Measurements from ENCODE around the gene KRT79. TPM values are rescaled to one million over a fixed set of nuclear protein-coding genes. Genes with fewer than 3 reads are reported as not detected.

Gene KRT79
- total and polyA plus RNA-seq, 8 donors = 0.15 TPM; not detected in 7

DNA sequence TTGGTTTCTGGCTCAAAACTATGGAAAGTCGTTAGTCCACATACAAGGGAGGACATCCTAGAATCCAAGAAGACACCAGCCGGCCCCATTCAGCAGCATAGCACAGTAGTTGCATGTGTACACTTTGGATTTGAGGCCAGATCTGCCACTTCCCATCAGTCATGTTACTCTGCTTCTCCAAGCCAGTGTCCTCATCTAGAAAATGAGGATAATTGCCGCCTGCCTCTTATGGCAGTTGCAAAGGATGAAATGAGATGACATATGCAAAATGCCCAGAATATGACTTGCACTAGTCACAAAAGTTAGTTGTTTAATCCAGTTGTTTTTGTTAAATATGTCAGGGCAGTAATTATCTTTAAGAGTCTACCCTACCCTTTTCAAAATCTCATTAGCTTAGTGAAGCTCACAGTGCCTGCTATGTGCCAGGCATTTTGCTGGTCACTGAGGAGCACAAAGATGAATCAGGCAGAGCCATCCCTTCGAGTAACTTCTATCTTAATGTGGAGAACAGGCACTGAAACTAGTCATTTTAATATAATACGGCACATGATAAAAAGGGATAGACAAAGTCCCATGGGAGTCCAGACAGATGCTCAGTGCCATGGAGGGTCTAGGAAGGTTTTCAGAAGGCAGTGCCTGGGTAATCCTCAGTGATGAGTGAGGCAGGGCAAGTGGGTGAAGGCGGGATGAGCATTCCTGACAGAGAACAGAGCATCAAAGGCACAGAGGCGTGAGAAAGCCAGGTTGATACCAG, 50.4 kb downstream of the KRT79 start:
- H3K27ac ChIP-seq = no peak overlapping the region
- no peak for DNase-seq
- no peaks in the 10 kb centered on the region for H3K9me3 ChIP-seq
- H3K4me1 ChIP-seq = no peaks in the 10 kb centered on the region
- TF ChIP-seq POLR2A (IDR thresholded peaks at IDR 0.05) = no peak
- TF ChIP-seq, protein P1, sequence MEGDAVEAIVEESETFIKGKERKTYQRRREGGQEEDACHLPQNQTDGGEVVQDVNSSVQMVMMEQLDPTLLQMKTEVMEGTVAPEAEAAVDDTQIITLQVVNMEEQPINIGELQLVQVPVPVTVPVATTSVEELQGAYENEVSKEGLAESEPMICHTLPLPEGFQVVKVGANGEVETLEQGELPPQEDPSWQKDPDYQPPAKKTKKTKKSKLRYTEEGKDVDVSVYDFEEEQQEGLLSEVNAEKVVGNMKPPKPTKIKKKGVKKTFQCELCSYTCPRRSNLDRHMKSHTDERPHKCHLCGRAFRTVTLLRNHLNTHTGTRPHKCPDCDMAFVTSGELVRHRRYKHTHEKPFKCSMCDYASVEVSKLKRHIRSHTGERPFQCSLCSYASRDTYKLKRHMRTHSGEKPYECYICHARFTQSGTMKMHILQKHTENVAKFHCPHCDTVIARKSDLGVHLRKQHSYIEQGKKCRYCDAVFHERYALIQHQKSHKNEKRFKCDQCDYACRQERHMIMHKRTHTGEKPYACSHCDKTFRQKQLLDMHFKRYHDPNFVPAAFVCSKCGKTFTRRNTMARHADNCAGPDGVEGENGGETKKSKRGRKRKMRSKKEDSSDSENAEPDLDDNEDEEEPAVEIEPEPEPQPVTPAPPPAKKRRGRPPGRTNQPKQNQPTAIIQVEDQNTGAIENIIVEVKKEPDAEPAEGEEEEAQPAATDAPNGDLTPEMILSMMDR (IDR thresholded peaks at IDR 0.05) = no peak
- no peak for TF ChIP-seq POLR2AphosphoS5 (IDR thresholded peaks at IDR 0.05)
- no peak for TF ChIP-seq EP300 (IDR thresholded peaks at IDR 0.05)
- H3K4me3 ChIP-seq = no peak overlapping the region
- peaks cover 0 to 30% (median 6%) of the 10 kb centered on the region in 3 donors for H3K27me3 ChIP-seq
- no peaks in the 10 kb centered on the region for H3K36me3 ChIP-seq
- WGBS, 5 donors = 69 to 85% (median 82%) methylated on average over 7 of the region's 7 CpGs
- intact Hi-C loops (cut with DNase I; ENCODE audit: low total_unique reads) = no loop called here

DNA sequence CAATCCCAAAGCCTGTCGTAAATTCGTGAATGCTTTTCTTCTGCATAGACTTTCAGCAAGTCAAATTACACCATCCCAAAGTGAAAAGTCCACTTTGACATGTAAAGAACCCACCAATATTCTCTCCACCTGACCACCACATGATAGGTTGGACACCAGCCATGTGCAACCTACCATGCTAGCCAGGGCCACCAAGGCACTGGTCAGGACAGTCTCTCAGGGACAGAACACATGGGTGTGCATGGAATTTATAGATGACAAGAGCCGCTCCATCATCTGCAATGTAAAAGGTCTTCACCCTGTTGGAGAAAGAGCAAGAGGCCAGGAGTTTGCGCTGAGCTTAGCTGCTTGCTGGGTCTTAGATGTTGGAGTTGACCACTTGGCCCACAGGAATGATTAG, 51.6 kb downstream of the KRT79 start:
- H3K36me3 ChIP-seq = no peaks in the 10 kb centered on the region
- intact Hi-C loops (cut with DNase I; ENCODE audit: low total_unique reads) = no loop called here
- H3K27me3 ChIP-seq = peaks cover 0 to 38% (median 0%) of the 10 kb centered on the region in 3 donors
- TF ChIP-seq, protein P1 (IDR thresholded peaks at IDR 0.05) = no peak
- no peak for TF ChIP-seq POLR2A (IDR thresholded peaks at IDR 0.05)
- no peak for TF ChIP-seq EP300 (IDR thresholded peaks at IDR 0.05)
- no peak for TF ChIP-seq POLR2AphosphoS5 (IDR thresholded peaks at IDR 0.05)
- no peak for DNase-seq
- H3K4me3 ChIP-seq = no peak overlapping the region
- WGBS, 5 donors = 87 to 95% (median 89%) methylated on average over 4 of the region's 4 CpGs
- no peaks in the 10 kb centered on the region for H3K4me1 ChIP-seq
- H3K27ac ChIP-seq = no peak overlapping the region
- H3K9me3 ChIP-seq = no peaks in the 10 kb centered on the region

DNA sequence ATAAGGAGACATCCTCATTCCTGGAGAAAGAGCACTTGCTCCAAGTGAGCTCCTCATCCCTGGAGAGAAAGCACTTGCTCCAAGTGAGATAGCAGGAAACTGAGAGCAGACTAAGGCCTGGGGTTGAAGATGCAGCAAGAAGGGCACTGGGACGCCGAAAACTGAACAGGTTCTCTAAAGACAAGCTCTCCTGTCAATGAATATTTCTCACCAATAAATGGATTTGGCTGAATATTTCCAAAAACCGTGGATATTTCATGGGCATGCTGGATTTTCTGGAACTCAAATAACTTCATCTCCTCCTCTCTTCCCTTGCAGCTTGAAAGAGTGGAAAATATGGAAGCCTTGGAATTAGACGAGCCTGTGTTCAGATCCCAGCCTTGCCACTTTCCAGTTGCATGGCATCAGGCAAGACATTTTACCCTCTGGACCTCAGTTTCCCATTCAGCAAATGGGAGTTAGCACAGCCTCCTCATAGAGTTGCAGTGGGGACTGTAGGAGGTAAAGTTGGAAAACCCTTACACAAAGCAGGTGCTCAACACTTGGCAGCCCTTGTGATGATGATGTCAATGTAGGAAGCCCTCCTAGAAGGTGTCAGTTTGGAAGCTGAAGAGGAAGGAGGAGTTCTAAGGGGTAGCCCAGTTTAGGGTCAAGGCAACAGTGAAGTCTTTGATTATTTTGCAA, 52.6 kb downstream of the KRT79 start:
- no peaks in the 10 kb centered on the region for H3K4me1 ChIP-seq
- H3K27ac ChIP-seq = no peak overlapping the region
- intact Hi-C loops (cut with DNase I; ENCODE audit: low total_unique reads) = no loop called here
- 71 to 81% (median 74%) methylated on average over 4 of the region's 4 CpGs for WGBS, 5 donors
- no peaks in the 10 kb centered on the region for H3K36me3 ChIP-seq
- DNase-seq = no peak
- no peaks in the 10 kb centered on the region for H3K9me3 ChIP-seq
- H3K4me3 ChIP-seq = no peak overlapping the region
- H3K27me3 ChIP-seq = peaks cover 0 to 47% (median 0%) of the 10 kb centered on the region in 3 donors
- TF ChIP-seq POLR2A (IDR thresholded peaks at IDR 0.05) = no peak
- TF ChIP-seq, protein P1 (IDR thresholded peaks at IDR 0.05) = no peak

DNA sequence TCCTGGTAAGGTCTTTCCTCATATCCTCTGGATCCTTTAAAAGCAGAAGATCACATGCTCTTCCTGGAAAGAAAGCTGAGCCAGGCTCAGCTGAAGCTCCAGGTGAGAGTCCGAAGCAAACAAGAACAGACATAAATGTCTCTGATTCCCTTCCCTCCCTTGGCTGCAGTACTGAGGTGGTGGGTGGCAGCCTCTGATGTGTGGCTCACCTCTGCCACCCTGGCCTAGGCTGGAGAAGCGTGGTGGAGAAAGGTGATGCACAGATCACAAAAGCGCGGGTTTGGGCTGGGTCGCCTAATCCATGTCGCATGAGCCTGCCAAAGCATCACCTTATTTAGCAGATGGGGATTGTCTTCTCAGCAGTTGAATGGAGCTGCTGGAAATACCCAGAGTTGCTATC, 54.2 kb downstream of the KRT79 start:
- no peak overlapping the region for H3K4me3 ChIP-seq
- H3K9me3 ChIP-seq = no peaks in the 10 kb centered on the region
- TF ChIP-seq, protein P1 (IDR thresholded peaks at IDR 0.05) = no peak
- TF ChIP-seq POLR2AphosphoS5 (IDR thresholded peaks at IDR 0.05) (no peak), POLR2A (IDR thresholded peaks at IDR 0.05) (no peak), EP300 (IDR thresholded peaks at IDR 0.05) (no peak)
- no peaks in the 10 kb centered on the region for H3K4me1 ChIP-seq
- 86 to 94% (median 92%) methylated on average over 6 of the region's 6 CpGs for WGBS, 5 donors
- no peaks in the 10 kb centered on the region for H3K36me3 ChIP-seq
- H3K27me3 ChIP-seq = peaks cover 0 to 45% (median 0%) of the 10 kb centered on the region in 3 donors
- intact Hi-C loops (cut with DNase I; ENCODE audit: low total_unique reads) = no loop called here
- no peak for DNase-seq
- H3K27ac ChIP-seq = no peak overlapping the region

All from stomach (tissue), 9 donors.